Anterior cingulate cortex (tissue), 58 donors: Measurements from ENCODE around the gene MSI2.

Experiments used
- DNase-seq, 58 donors: peaks; one replicate each; lab custom pipeline; 2025; lab: John Stamatoyannopoulos, UW

Gene MSI2

GRCh38 chr17:57631871-57632270 is 375.5 kb downstream of the MSI2 start:
- DNase-seq: no peak

- no peak for DNase-seq
Observed at GRCh38 chr17:57632294-57632693, 376.0 kb downstream of the MSI2 start.

- no peak for DNase-seq
Observed at GRCh38 chr17:57633236-57633635, 376.9 kb downstream of the MSI2 start.

- no peak for DNase-seq
Observed at GRCh38 chr17:57634713-57635465, 378.6 kb downstream of the MSI2 start.

GRCh38 chr17:57636274-57636673 is 380.0 kb downstream of the MSI2 start:
- DNase-seq: no peak

GRCh38 chr17:57636985-57637665 is 380.8 kb downstream of the MSI2 start:
- no peak for DNase-seq

GRCh38 chr17:57637666-57638010 is 381.3 kb downstream of the MSI2 start:
- no peak for DNase-seq

GRCh38 chr17:57638284-57638683 is 382.0 kb downstream of the MSI2 start:
- DNase-seq: no peak

GRCh38 chr17:57639381-57639780 is 383.1 kb downstream of the MSI2 start:
- DNase-seq: no peak

GRCh38 chr17:57640079-57640478 is 383.8 kb downstream of the MSI2 start:
- no peak for DNase-seq

- DNase-seq: no peak
Observed at GRCh38 chr17:57641761-57642160, 385.4 kb downstream of the MSI2 start.

- no peak for DNase-seq
Observed at GRCh38 chr17:57643062-57643461, 386.7 kb downstream of the MSI2 start.

GRCh38 chr17:57644326-57644725 is 388.0 kb downstream of the MSI2 start:
- DNase-seq: no peak

- DNase-seq: no peak
Observed at GRCh38 chr17:57645950-57646665, 389.8 kb downstream of the MSI2 start.

- no peak for DNase-seq
Observed at GRCh38 chr17:57648720-57649119, 392.4 kb downstream of the MSI2 start.

- DNase-seq: no peak
Observed at GRCh38 chr17:57649191-57649590, 392.9 kb downstream of the MSI2 start.

- no peak for DNase-seq
Observed at GRCh38 chr17:57649731-57650484, 393.6 kb downstream of the MSI2 start.

- DNase-seq: no peak
Observed at GRCh38 chr17:57650548-57650947, 394.2 kb downstream of the MSI2 start.

- no peak for DNase-seq
Observed at GRCh38 chr17:57651451-57651850, 395.1 kb downstream of the MSI2 start.

GRCh38 chr17:57651996-57652395 is 395.7 kb downstream of the MSI2 start:
- no peak for DNase-seq

GRCh38 chr17:57652811-57653210 is 396.5 kb downstream of the MSI2 start:
- no peak for DNase-seq
